PC-9 (cell line): ENCODE data around the gene GPR25.

Experiments
- CTCF ChIP-seq: fragments of 200-600 bp; sonication (generic); conservative IDR thresholded peaks from 2 replicates; pipeline ENCODE4 v1.6.1; 2017; ENCODE audit warnings: mixed run types, antibody characterized with exemption, mild to moderate bottlenecking, moderate library complexity
- EZH2 ChIP-seq: fragments of 200-600 bp; sonication (generic); IDR thresholded peaks from 2 replicates; pipeline ENCODE4 v1.8.0; 2017; ENCODE audit warnings: antibody characterized with exemption, low read depth

- TF ChIP-seq CTCF (no peak), EZH2 (no peak)
Observed at GRCh38 chr1:200866116-200866515, 6.7 kb upstream of the GPR25 start.
